Ovary (tissue), 9 donors: ENCODE results near the gene SLC1A7. TPM values are rescaled to one million over a fixed set of nuclear protein-coding genes. Genes with fewer than 3 reads are reported as not detected.

ENCODE experiments used
- DNase-seq, 5 donors: peaks; one replicate each; pipeline ENCODE4 v3.0.0-alpha.2; 2019 to 2020
- H3K27ac ChIP-seq, 2 donors: fragments of 200-600 bp; one replicate each; pipeline versions ENCODE4 v1.5.1 to v1.8.0; 2019 to 2022
- H3K27me3 ChIP-seq: fragments of 200-600 bp; one replicate; pipeline ENCODE4 v1.8.0; 2022
- H3K36me3 ChIP-seq: fragments of 200-600 bp; sonication (generic); one replicate; pipeline ENCODE4 v1.5.1; 2019
- H3K4me1 ChIP-seq: one replicate; pipeline ENCODE4 v1.8.1; 2013; ENCODE audit warnings: mild to moderate bottlenecking, moderate library complexity; ENCODE audit not compliant: insufficient read depth
- H3K4me3 ChIP-seq: fragments of 200-600 bp; sonication (generic); one replicate; pipeline ENCODE4 v1.5.1; 2017
- H3K9me3 ChIP-seq, 2 donors: fragments of 200-600 bp in 1 of 2; sonication (generic) in 1 of 2; one replicate each; pipeline versions ENCODE4 v1.5.1 to v1.8.1; 2013 to 2019; ENCODE audit warnings: mild to moderate bottlenecking in 1 of 2, moderate library complexity in 1 of 2
- EP300 ChIP-seq: sonication (generic); formaldehyde crosslinking; IDR thresholded peaks from one replicate; pipeline ENCODE4 v1.6.1; 2017; ENCODE audit warnings: antibody characterized with exemption
- POLR2A ChIP-seq: fragments of 450-650 bp; IDR thresholded peaks from one replicate; pipeline ENCODE4 v1.6.1; 2017; ENCODE audit warnings: antibody characterized with exemption, mild to moderate bottlenecking, moderate library complexity
- WGBS, 3 donors: extraction: QIAGEN DNeasy Blood & Tissue Kit in 1 of 3; methylation state at CpG; one replicate each; pipeline versions ENCODE4 v1.1.5 to v1.1.7; 2013 to 2017; 5-methylcytosine and 5-hydroxymethylcytosine counted together
- intact Hi-C, 4 donors: fragments of 100-400 bp; cut with DNase I; formaldehyde crosslinking; loops; one replicate each; pipeline versions ENCODE4 v1.11.0 to v1.15.1; 2022 to 2023
- polyA plus RNA-seq, 2 donors: library from polyadenylated mRNA; stranded (reverse); fragments of 200-250 nt in 1 of 2; fragments of 350-450 nt in 1 of 2; fragmentation: Illumina TruSeq in 1 of 2; extraction: RNeasy Lipid Tissue Mini Kit (QIAGEN cat#74804) in 1 of 2; gene quantifications; one replicate each; pipeline ENCODE4 v1.2.3, GENCODE V29; 2013 to 2014
- total RNA-seq, 7 donors: library from RNA; depleted of rRNA in 2 of 7; stranded (reverse); fragments of >200 nt in 2 of 7; fragmentation: NEBNext Ultra II Directional in 3 of 7; extraction: Animal tissue kit (Norgen Biotek cat#: 25700) in 3 of 7; gene quantifications; one replicate each; pipeline versions ENCODE4 v1.1.0 to v1.2.4, GENCODE V29; 2016 to 2023
- TF ChIP-seq, protein P1 (sequence below), 3 donors: fragments of 450-650 bp in 2 of 3; fragments of 200-600 bp in 1 of 3; IDR thresholded peaks; one replicate each; pipeline versions ENCODE4 v1.5.1 to v1.8.0; 2016 to 2022; ENCODE audit warnings: antibody characterized with exemption in 3 of 3, mild to moderate bottlenecking in 1 of 3
- donor health status: DM: no; HTN: no; CAD: no; lungs with moderate emphysema.
- donor health status: DM: no; HTN: no; CAD: no.
- donor health status: Bipolar disorder and iron deficiency.
- donor health status: DM: yes; HTN: yes; CAD: no.
- donor health status: DM: no; HTN: no; CAD: no.
- donor health status: DM: yes; HTN: yes; CAD: no.

The SLC1A7 gene
- total and polyA plus RNA-seq, 9 donors: 0.25 to 0.28 TPM; not detected in 7

DNA sequence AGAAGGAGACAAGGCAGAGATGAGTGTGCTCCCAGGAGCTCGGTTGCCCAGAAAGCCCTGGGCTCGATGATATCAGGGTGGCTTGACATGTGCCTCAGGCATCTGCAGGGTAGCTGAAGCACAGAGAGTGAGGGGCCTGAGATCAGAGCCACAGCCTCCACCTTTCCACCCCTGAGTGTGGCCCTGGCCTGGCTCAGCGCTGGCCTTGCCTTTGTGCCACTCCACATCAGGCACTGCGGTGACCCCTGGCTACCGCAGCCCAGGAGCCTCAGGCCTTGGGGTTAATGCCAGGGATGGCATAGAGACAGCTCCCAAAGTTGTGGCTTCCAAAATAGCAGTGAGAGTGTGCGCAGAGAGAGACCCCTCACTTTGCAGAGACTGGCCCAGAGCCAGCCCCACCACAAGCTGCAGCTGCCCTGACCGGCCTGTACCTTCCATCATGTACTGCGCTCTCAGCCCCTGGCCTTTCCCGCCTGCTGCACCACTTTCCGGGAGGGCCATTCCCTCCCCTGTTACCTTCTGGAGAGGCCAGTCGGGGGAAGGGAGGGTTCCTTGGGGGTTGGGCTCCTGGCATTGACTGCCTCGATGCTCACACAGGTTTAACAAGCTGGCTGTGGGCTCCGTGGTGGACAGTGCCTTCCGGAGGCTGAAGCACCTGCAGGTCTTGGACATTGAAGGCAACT, 60.9 kb downstream of the SLC1A7 start:
- Histone ChIP-seq H3K9me3 (no peaks in the 10 kb centered on the region), H3K4me1 (no peaks in the 10 kb centered on the region), H3K27me3 (no peaks in the 10 kb centered on the region), H3K4me3 (no peak overlapping the region), H3K27ac (no peak overlapping the region), H3K36me3 (peaks cover 3% of the 10 kb centered on the region)
- intact Hi-C loops: no loop called here
- TF ChIP-seq POLR2A (no peak), EP300 (no peak)
- TF ChIP-seq, protein P1, sequence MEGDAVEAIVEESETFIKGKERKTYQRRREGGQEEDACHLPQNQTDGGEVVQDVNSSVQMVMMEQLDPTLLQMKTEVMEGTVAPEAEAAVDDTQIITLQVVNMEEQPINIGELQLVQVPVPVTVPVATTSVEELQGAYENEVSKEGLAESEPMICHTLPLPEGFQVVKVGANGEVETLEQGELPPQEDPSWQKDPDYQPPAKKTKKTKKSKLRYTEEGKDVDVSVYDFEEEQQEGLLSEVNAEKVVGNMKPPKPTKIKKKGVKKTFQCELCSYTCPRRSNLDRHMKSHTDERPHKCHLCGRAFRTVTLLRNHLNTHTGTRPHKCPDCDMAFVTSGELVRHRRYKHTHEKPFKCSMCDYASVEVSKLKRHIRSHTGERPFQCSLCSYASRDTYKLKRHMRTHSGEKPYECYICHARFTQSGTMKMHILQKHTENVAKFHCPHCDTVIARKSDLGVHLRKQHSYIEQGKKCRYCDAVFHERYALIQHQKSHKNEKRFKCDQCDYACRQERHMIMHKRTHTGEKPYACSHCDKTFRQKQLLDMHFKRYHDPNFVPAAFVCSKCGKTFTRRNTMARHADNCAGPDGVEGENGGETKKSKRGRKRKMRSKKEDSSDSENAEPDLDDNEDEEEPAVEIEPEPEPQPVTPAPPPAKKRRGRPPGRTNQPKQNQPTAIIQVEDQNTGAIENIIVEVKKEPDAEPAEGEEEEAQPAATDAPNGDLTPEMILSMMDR (IDR thresholded peaks at IDR 0.05): no peak
- 80 to 88% (median 86%) methylated on average over 10 to 14 of the region's 14 CpGs for whole genome bisulfite sequencing, 3 donors
- no peak for DNase-seq

DNA sequence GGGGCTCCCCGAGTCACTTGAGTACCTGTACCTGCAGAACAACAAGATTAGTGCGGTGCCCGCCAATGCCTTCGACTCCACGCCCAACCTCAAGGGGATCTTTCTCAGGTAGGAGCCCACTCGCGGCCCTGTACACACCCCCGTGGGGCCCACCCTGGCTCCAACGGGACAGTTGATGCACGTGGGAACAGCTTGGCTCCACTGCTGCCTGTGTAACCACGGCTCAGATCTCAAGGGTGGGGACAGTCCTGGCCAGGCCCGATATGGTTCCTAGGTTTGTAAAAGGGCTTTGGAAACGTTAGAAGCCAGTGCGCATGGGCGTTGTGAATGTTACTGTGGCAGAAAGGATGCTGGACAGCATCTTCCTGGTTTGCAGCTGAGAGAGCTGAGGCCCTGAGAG, 61.7 kb downstream of the SLC1A7 start:
- Histone ChIP-seq H3K9me3 (no peaks in the 10 kb centered on the region), H3K27me3 (no peaks in the 10 kb centered on the region), H3K4me1 (no peaks in the 10 kb centered on the region), H3K36me3 (peaks cover 3% of the 10 kb centered on the region), H3K27ac (no peak overlapping the region), H3K4me3 (no peak overlapping the region)
- WGBS, 3 donors: 83 to 88% (median 85%) methylated on average over 15 of the region's 15 CpGs
- intact Hi-C loops: no loop called here
- TF ChIP-seq EP300: no peak
- TF ChIP-seq POLR2A: no peak
- TF ChIP-seq, protein P1 (IDR thresholded peaks at IDR 0.05): no peak
- DNase-seq: no peak

DNA sequence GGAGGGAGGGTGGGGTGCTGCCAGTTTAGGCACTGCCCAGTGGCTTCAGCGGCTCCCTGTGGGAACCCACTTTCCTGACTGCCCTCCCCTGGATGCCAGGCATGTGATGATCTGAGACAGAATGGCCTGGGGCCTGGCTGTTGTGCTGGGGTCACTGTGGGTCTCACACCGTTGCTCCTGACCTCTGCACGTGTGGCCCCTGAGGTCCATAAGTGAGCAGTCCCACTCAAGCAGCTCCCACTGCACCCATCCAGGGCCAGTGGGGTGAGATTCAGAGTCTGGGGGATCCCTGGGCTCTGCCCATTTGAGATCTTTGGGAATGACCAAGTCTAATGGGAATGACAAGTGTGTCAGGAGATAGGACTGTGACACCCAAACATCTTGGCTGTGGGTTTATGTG, 62.4 kb downstream of the SLC1A7 start:
- no peaks in the 10 kb centered on the region for H3K9me3 ChIP-seq
- no peak overlapping the region for H3K27ac ChIP-seq
- peak in 1 of 5 donors; percentile 12 for DNase-seq
- peaks cover 3% of the 10 kb centered on the region for H3K36me3 ChIP-seq
- no peak overlapping the region for H3K4me3 ChIP-seq
- no peak for TF ChIP-seq POLR2A
- TF ChIP-seq EP300: no peak
- TF ChIP-seq, protein P1 (IDR thresholded peaks at IDR 0.05): no peak
- no peaks in the 10 kb centered on the region for H3K4me1 ChIP-seq
- intact Hi-C loops: no loop called here
- no peaks in the 10 kb centered on the region for H3K27me3 ChIP-seq
- 47 to 75% (median 70%) methylated on average over 3 of the region's 3 CpGs for WGBS, 3 donors

DNA sequence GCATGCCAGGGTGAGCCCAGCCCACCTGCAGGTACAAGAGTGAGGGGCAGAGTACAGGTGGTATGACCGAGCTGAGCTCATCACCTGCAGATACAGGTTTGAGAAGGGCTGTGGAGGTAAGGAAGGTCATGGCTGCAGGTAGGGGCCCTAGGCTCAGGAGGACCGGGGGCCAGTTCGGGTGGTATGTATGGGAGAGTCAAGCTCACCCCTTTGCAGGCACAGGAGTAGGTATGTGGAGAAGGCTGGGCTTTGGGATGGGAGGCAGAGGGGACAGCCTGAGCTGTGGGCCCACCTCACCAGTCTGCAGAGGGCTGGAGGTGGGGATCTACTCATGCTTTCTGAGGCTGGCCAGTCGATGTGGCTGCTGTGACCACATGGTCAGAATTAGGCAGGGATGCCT, 63.2 kb downstream of the SLC1A7 start:
- peaks cover 3% of the 10 kb centered on the region for H3K36me3 ChIP-seq
- intact Hi-C loops: loop anchor here in 1 of 4 donors (10.0 kb wide), 1 partner anchor 96 kb away; no protein-coding TSS in a partner anchor
- no peak overlapping the region for H3K27ac ChIP-seq
- 89 to 97% (median 91%) methylated on average over 4 of the region's 4 CpGs for WGBS, 3 donors
- no peaks in the 10 kb centered on the region for H3K9me3 ChIP-seq
- H3K4me1 ChIP-seq: peaks cover 5% of the 10 kb centered on the region
- DNase-seq: peak in 1 of 5 donors; percentile 7
- no peak for TF ChIP-seq POLR2A
- TF ChIP-seq EP300: no peak
- TF ChIP-seq, protein P1 (IDR thresholded peaks at IDR 0.05): no peak
- H3K4me3 ChIP-seq: no peak overlapping the region
- no peaks in the 10 kb centered on the region for H3K27me3 ChIP-seq
